HepG2 (cell line): ENCODE measurements around the gene CLDN3. TPM values are rescaled to one million over a fixed set of nuclear protein-coding genes. Genes with fewer than 3 reads are reported as not detected.

Source experiments
- CBX5 ChIP-seq: sonication (generic); formaldehyde crosslinking; IDR thresholded peaks from 2 replicates; pipeline ENCODE4 v1.4.0; 2020; ENCODE audit warnings: missing genetic modification reagents, borderline replicate concordance
- FOXA3 ChIP-seq: IDR thresholded peaks from 2 replicates; pipeline ENCODE4 v1.6.1; 2016; ENCODE audit warnings: missing genetic modification reagents, missing compliant biosample characterization
- GABPB1 ChIP-seq: IDR thresholded peaks from 2 replicates; pipeline ENCODE4 v1.6.1; 2016; ENCODE audit warnings: mild to moderate bottlenecking, missing genetic modification reagents, moderate library complexity, missing compliant biosample characterization
- ISL2 ChIP-seq: sonication (generic); formaldehyde crosslinking; IDR thresholded peaks from 2 replicates; pipeline ENCODE4 v1.5.0; 2020; ENCODE audit warnings: missing genetic modification reagents
- MTERF4 ChIP-seq: sonication (generic); formaldehyde crosslinking; IDR thresholded peaks from 2 replicates; pipeline ENCODE4 v1.8.0; 2023; ENCODE audit warnings: mild to moderate bottlenecking, missing genetic modification reagents
- NFE2 ChIP-seq: sonication (generic); formaldehyde crosslinking; IDR thresholded peaks from 2 replicates; pipeline ENCODE4 v1.4.0; 2020; ENCODE audit warnings: missing genetic modification reagents
- NRL ChIP-seq: sonication (generic); formaldehyde crosslinking; IDR thresholded peaks from 2 replicates; pipeline ENCODE4 v1.5.0; 2020; ENCODE audit warnings: missing genetic modification reagents, mild to moderate bottlenecking, moderate library complexity, borderline replicate concordance
- PRDM15 ChIP-seq: sonication (generic); formaldehyde crosslinking; IDR thresholded peaks from 2 replicates; pipeline ENCODE4 v1.4.0; 2020; ENCODE audit warnings: missing genetic modification reagents
- PRPF4 ChIP-seq: fragments of 200-400 bp; formaldehyde crosslinking; IDR thresholded peaks from 2 replicates; pipeline ENCODE4 v1.6.1; 2016; ENCODE audit warnings: low read length, low read depth; ENCODE audit not compliant: poor library complexity, severe bottlenecking
- RBM22 ChIP-seq: fragments of 200-400 bp; formaldehyde crosslinking; optimal IDR thresholded peaks from 2 replicates; pipeline ENCODE3; 2017; ENCODE audit warnings: mild to moderate bottlenecking, low read length, moderate library complexity
- RBM39 ChIP-seq: fragments of 200-400 bp; formaldehyde crosslinking; IDR thresholded peaks from one replicate; pipeline ENCODE4 v1.6.1; 2018; ENCODE audit warnings: antibody characterized with exemption, mild to moderate bottlenecking, low read depth, low read length; ENCODE audit not compliant: poor library complexity, severe bottlenecking
- SIX4 ChIP-seq: sonication (generic); formaldehyde crosslinking; IDR thresholded peaks from 2 replicates; pipeline ENCODE4 v1.4.0; 2020; ENCODE audit warnings: missing genetic modification reagents
- SMC3 ChIP-seq: IDR thresholded peaks from 2 replicates; pipeline ENCODE4 v1.6.1; 2011; ENCODE audit warnings: low read length, improper control_type of control experiment
- THAP11 ChIP-seq: IDR thresholded peaks from 2 replicates; pipeline ENCODE4 v1.6.1; 2016; ENCODE audit warnings: missing biosample characterization, missing genetic modification reagents
- ZFY ChIP-seq: sonication (generic); formaldehyde crosslinking; IDR thresholded peaks from 2 replicates; pipeline ENCODE4 v1.4.0; 2020; ENCODE audit warnings: missing genetic modification reagents
- polyA plus RNA-seq, 8 experiments: library from polyadenylated mRNA; depleted of rRNA in 3 of 8; stranded (reverse) in 7 of 8; unstranded in 1 of 8; fragments of >200 nt; fragmentation: Illumina TruSeq in 4 of 8; extraction: Trizol in 4 of 8; gene quantifications; 2 replicates each; pipeline versions ENCODE4 v1.2.1 to v1.2.3, GENCODE V29; 2011 to 2016; ENCODE audit warnings: low read depth in 4 of 8, missing spikeins in 1 of 8, mixed read lengths in 1 of 8; ENCODE audit not compliant: insufficient read depth in 1 of 8
- total RNA-seq, 5 experiments: library from RNA; depleted of rRNA; stranded (reverse); fragments of >200 nt; fragmentation: Illumina TruSeq; extraction: Trizol; gene quantifications; 2 replicates each; pipeline ENCODE4 v1.2.3, GENCODE V29; 2016; ENCODE audit warnings: low read depth in 1 of 5
- TF ChIP-seq, protein P1 (sequence below): IDR thresholded peaks from 2 replicates; pipeline ENCODE4 v1.6.1; 2012; ENCODE audit warnings: inconsistent platforms
- TF ChIP-seq, protein P2 (sequence below), 2 experiments: IDR thresholded peaks; 2 replicates each; pipeline ENCODE4 v1.6.1; 2011 to 2012; ENCODE audit warnings: low read length in 2 of 2, borderline replicate concordance in 1 of 2, low read depth in 1 of 2, mild to moderate bottlenecking in 1 of 2, moderate library complexity in 1 of 2

Gene CLDN3
- total and polyA plus RNA-seq, 2 of the 13 experiments (the other 11 are each of a cell fraction or from before 2014, with no cell fraction given) = 0.31 to 0.51 TPM

GRCh38 chr7:73811760-73812168 lies 41.7 kb upstream of the CLDN3 start (continued):
- TF ChIP-seq SIX4 (CRISPR knock-in tag) (peak; percentile 22; the same call in 1 of the 2 replicates), NFE2 (CRISPR knock-in tag) (no peak), NRL (CRISPR knock-in tag) (no peak), SMC3 (peak; percentile 86), THAP11 (0 out of 2 replicates have a peak, but pooled peaks have one; percentile 21), RBM39 (peak; percentile 45), PRDM15 (no peak), GABPB1 (0 out of 2 replicates have a peak, but pooled peaks have one; percentile 19), ZFY (CRISPR knock-in tag) (peak; percentile 29; the same call in 1 of the 2 replicates), ISL2 (CRISPR knock-in tag) (no peak), FOXA3 (CRISPR knock-in tag) (peak; percentile 22; the same call in 1 of the 2 replicates), PRPF4 (no peak), MTERF4 (CRISPR knock-in tag) (no peak), RBM22 (no peak), CBX5 (peak; percentile 54; the same call in 1 of the 2 replicates)
- TF ChIP-seq, protein P1, sequence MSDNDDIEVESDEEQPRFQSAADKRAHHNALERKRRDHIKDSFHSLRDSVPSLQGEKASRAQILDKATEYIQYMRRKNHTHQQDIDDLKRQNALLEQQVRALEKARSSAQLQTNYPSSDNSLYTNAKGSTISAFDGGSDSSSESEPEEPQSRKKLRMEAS = no peak; the same call in 1 of the 2 replicates
- TF ChIP-seq, protein P2, sequence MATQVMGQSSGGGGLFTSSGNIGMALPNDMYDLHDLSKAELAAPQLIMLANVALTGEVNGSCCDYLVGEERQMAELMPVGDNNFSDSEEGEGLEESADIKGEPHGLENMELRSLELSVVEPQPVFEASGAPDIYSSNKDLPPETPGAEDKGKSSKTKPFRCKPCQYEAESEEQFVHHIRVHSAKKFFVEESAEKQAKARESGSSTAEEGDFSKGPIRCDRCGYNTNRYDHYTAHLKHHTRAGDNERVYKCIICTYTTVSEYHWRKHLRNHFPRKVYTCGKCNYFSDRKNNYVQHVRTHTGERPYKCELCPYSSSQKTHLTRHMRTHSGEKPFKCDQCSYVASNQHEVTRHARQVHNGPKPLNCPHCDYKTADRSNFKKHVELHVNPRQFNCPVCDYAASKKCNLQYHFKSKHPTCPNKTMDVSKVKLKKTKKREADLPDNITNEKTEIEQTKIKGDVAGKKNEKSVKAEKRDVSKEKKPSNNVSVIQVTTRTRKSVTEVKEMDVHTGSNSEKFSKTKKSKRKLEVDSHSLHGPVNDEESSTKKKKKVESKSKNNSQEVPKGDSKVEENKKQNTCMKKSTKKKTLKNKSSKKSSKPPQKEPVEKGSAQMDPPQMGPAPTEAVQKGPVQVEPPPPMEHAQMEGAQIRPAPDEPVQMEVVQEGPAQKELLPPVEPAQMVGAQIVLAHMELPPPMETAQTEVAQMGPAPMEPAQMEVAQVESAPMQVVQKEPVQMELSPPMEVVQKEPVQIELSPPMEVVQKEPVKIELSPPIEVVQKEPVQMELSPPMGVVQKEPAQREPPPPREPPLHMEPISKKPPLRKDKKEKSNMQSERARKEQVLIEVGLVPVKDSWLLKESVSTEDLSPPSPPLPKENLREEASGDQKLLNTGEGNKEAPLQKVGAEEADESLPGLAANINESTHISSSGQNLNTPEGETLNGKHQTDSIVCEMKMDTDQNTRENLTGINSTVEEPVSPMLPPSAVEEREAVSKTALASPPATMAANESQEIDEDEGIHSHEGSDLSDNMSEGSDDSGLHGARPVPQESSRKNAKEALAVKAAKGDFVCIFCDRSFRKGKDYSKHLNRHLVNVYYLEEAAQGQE (IDR thresholded peaks at IDR 0.05; ENCODE audit: borderline replicate concordance in 1 of 2, low read depth in 1 of 2, low read length in 2 of 2) = peak; percentile 9 to 79
